Stomach (tissue), 9 donors: ENCODE measurements around the gene NRIP1. TPM values are rescaled to one million over a fixed set of nuclear protein-coding genes. Genes with fewer than 3 reads are reported as not detected.

ENCODE experiments used
- DNase-seq, 2 donors: peaks; one replicate each; pipeline versions ENCODE4 v3.0.0 to v3.0.0-alpha.2; 2013 to 2019
- H3K27ac ChIP-seq, 5 donors: fragments of 200-600 bp in 4 of 5; sonication (generic) in 4 of 5; one replicate each; pipeline ENCODE4 v1.5.1; 2013 to 2019; ENCODE audit warnings: mild to moderate bottlenecking in 1 of 5, moderate library complexity in 1 of 5
- H3K27me3 ChIP-seq, 3 donors: fragments of 200-600 bp; sonication (generic); one replicate each; pipeline ENCODE4 v1.5.1; 2017 to 2019; ENCODE audit warnings: mixed run types in 1 of 3
- H3K36me3 ChIP-seq, 4 donors: fragments of 200-600 bp; sonication (generic); 1 replicate in 3 of 4; 2 replicates in 1 of 4; pipeline ENCODE4 v1.5.1; 2016 to 2019
- H3K4me1 ChIP-seq, 4 donors: fragments of 200-600 bp; sonication (generic); one replicate each; pipeline ENCODE4 v1.5.1; 2016 to 2019
- H3K4me3 ChIP-seq, 4 donors: fragments of 200-600 bp; sonication (generic) in 3 of 4; one replicate each; pipeline ENCODE4 v1.5.1; 2016 to 2019; ENCODE audit warnings: mild to moderate bottlenecking in 1 of 4
- H3K9me3 ChIP-seq, 4 donors: fragments of 200-600 bp; sonication (generic); one replicate each; pipeline ENCODE4 v1.5.1; 2016 to 2019
- CTCF ChIP-seq, 7 experiments: fragments of 450-650 bp in 4 of 7; fragments of 200-600 bp in 3 of 7; sonication (generic) in 3 of 7; IDR thresholded peaks; one replicate each; pipeline ENCODE4 v1.5.1; 2016 to 2019; ENCODE audit warnings: antibody characterized with exemption in 7 of 7, control low read depth in 2 of 7, mild to moderate bottlenecking in 1 of 7
- EP300 ChIP-seq: sonication (generic); formaldehyde crosslinking; IDR thresholded peaks from one replicate; pipeline ENCODE4 v1.6.1; 2017; ENCODE audit warnings: antibody characterized with exemption
- POLR2A ChIP-seq, 4 donors: fragments of 450-650 bp; IDR thresholded peaks; one replicate each; pipeline ENCODE4 v1.6.1; 2016; ENCODE audit warnings: antibody characterized with exemption in 4 of 4, control low read depth in 2 of 4, mild to moderate bottlenecking in 1 of 4, moderate library complexity in 1 of 4
- POLR2AphosphoS5 ChIP-seq, 3 donors: sonication (generic); formaldehyde crosslinking; IDR thresholded peaks; one replicate each; pipeline ENCODE4 v1.6.1; 2016; ENCODE audit warnings: antibody characterized with exemption in 3 of 3
- WGBS, 5 donors: extraction: QIAGEN DNeasy Blood & Tissue Kit in 3 of 5; methylation state at CpG; one replicate each; pipeline versions ENCODE4 v1.1.5 to v1.1.7; 2013 to 2018; 5-methylcytosine and 5-hydroxymethylcytosine counted together
- intact Hi-C: fragments of 100-400 bp; cut with DNase I; formaldehyde crosslinking; loops from one replicate; pipeline ENCODE4 v1.15.1; 2023; ENCODE audit warnings: low total_unique reads
- polyA plus RNA-seq, 3 donors: library from polyadenylated mRNA; stranded (reverse); fragments of 200-250 nt; gene quantifications; one replicate each; pipeline ENCODE4 v1.2.3, GENCODE V29; 2013
- total RNA-seq, 5 donors: library from RNA; depleted of rRNA; stranded (reverse); fragments of >200 nt; gene quantifications; one replicate each; pipeline versions ENCODE4 v1.1.0 to v1.2.3, GENCODE V29; 2014 to 2016
- donor health status: healthy with polysubstance abuse.
- donor health status: Bipolar disorder and iron deficiency.
- donor health status: healthy.

The NRIP1 gene
- total and polyA plus RNA-seq, 8 donors, result 3.7 to 60.4 (median 17.4) TPM

- DNase-seq, result peak in 1 of 2 donors; percentile 56
- 5 to 12% (median 8%) methylated on average over 11 of the region's 11 CpGs for WGBS, 5 donors
- Histone ChIP-seq H3K4me1 (peaks cover 22 to 62% (median 41%) of the 10 kb centered on the region in 4 donors), H3K36me3 (no peaks in the 10 kb centered on the region), H3K9me3 (no peaks in the 10 kb centered on the region), H3K4me3 (peak overlapping the region; percentile 72 to 92 (median 88)), H3K27me3 (no peaks in the 10 kb centered on the region), H3K27ac (peak overlapping the region in 4 of 5 donors; percentile 95 to 100 (median 98))
- TF ChIP-seq CTCF (IDR thresholded peaks at IDR 0.05), result no peak
- no peak for TF ChIP-seq POLR2A (IDR thresholded peaks at IDR 0.05)
- TF ChIP-seq EP300, result no peak
- no peak for TF ChIP-seq POLR2AphosphoS5 (IDR thresholded peaks at IDR 0.05)
- intact Hi-C loops, result loop anchor here (5.0 kb wide), 1 partner anchor 419 kb away; no protein-coding TSS in a partner anchor
Measured at GRCh38 chr21:15063081-15063813, 1.6 kb downstream of the NRIP1 start.

GRCh38 chr21:15062606-15062965 lies 2.2 kb downstream of the NRIP1 start:
- Histone ChIP-seq H3K4me3 (peak overlapping the region; percentile 72 to 92 (median 88)), H3K27me3 (no peaks in the 10 kb centered on the region), H3K27ac (peak overlapping the region in 1 of 5 donors; percentile 100), H3K36me3 (no peaks in the 10 kb centered on the region), H3K4me1 (peaks cover 26 to 67% (median 47%) of the 10 kb centered on the region in 4 donors), H3K9me3 (no peaks in the 10 kb centered on the region)
- intact Hi-C loops, result loop anchor here (5.0 kb wide), 1 partner anchor 420 kb away; no protein-coding TSS in a partner anchor
- TF ChIP-seq POLR2AphosphoS5 (IDR thresholded peaks at IDR 0.05) (no peak), CTCF (IDR thresholded peaks at IDR 0.05) (peak in 1 of 7 experiments; percentile 10)
- WGBS, 5 donors, result 14 to 33% (median 23%) methylated on average over 2 of the region's 2 CpGs
- DNase-seq, result peak in 1 of 2 donors; percentile 51

- Histone ChIP-seq H3K4me1 (peaks cover 32 to 73% (median 53%) of the 10 kb centered on the region in 4 donors), H3K9me3 (no peaks in the 10 kb centered on the region), H3K27ac (peak overlapping the region in 1 of 5 donors; percentile 13), H3K36me3 (no peaks in the 10 kb centered on the region), H3K27me3 (no peaks in the 10 kb centered on the region), H3K4me3 (peak overlapping the region in 2 of 4 donors; percentile 72 to 92)
- intact Hi-C loops, result loop anchor here (5.0 kb wide), 1 partner anchor 420 kb away; no protein-coding TSS in a partner anchor
- TF ChIP-seq CTCF (IDR thresholded peaks at IDR 0.05) (no peak), POLR2A (IDR thresholded peaks at IDR 0.05) (no peak), EP300 (no peak), POLR2AphosphoS5 (IDR thresholded peaks at IDR 0.05) (no peak)
- no peak for DNase-seq
- 37 to 58% (median 49%) methylated on average over 6 of the region's 6 CpGs for WGBS, 5 donors
Measured at GRCh38 chr21:15061747-15062605, 2.8 kb downstream of the NRIP1 start.

- intact Hi-C loops, result loop anchor here (5.0 kb wide), 1 partner anchor 421 kb away; no protein-coding TSS in a partner anchor
- Histone ChIP-seq H3K4me3 (no peak overlapping the region), H3K36me3 (no peaks in the 10 kb centered on the region), H3K4me1 (peaks cover 34 to 73% (median 57%) of the 10 kb centered on the region in 4 donors), H3K9me3 (no peaks in the 10 kb centered on the region), H3K27ac (peak overlapping the region in 2 of 5 donors; percentile 1 to 72), H3K27me3 (no peaks in the 10 kb centered on the region)
- WGBS, 5 donors, result 30 to 39% (median 32%) methylated on average over 4 of the region's 4 CpGs
- no peak for DNase-seq
- TF ChIP-seq POLR2AphosphoS5 (IDR thresholded peaks at IDR 0.05) (no peak), POLR2A (IDR thresholded peaks at IDR 0.05) (no peak), EP300 (no peak), CTCF (IDR thresholded peaks at IDR 0.05) (no peak)
Measured at GRCh38 chr21:15061279-15061678, 3.5 kb downstream of the NRIP1 start.
